Measurements from ENCODE around the gene OR5H2.

The OR5H2 gene

GRCh38 chr3:98322101-98322500, 39.8 kb downstream of the OR5H2 start:
- no peak overlapping the region for H3K4me3 ChIP-seq (ENCODE audit: low read depth, low read length)
- DNase-seq (ENCODE audit: low read depth) = no peak
- TF ChIP-seq CTCF (conservative IDR thresholded peaks at IDR 0.05; ENCODE audit: low read depth, low read length) = no peak

- TF ChIP-seq CTCF (conservative IDR thresholded peaks at IDR 0.05; ENCODE audit: low read depth, low read length) = no peak
- no peak overlapping the region for H3K4me3 ChIP-seq (ENCODE audit: low read depth, low read length)
- no peak for DNase-seq (ENCODE audit: low read depth)
These were observed 40.4 kb downstream of the OR5H2 start for GRCh38 chr3:98322686-98323085.

DNA sequence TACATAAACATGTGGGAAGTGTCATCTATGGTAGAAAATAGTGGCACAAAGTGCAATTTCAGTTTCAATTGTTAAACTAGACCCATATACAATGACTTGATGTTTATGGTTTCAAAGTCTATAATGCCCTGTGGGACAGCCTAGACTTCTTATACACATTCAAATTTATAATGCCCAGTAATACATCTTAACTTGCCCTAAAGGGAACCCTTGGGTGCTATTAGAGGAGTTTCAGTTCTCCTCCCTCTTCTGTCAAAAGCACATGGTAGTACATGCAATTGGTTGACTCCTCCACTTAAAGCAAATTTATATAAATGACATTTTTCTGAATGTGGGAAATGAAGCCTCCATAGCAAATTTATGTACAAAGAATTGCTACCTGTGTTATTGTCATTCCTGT, 41.1 kb downstream of the OR5H2 start:
- DNase-seq (ENCODE audit: low read depth) = no peak
- no peak overlapping the region for H3K4me3 ChIP-seq (ENCODE audit: low read depth, low read length)
- TF ChIP-seq CTCF (conservative IDR thresholded peaks at IDR 0.05; ENCODE audit: low read depth, low read length) = no peak

DNA sequence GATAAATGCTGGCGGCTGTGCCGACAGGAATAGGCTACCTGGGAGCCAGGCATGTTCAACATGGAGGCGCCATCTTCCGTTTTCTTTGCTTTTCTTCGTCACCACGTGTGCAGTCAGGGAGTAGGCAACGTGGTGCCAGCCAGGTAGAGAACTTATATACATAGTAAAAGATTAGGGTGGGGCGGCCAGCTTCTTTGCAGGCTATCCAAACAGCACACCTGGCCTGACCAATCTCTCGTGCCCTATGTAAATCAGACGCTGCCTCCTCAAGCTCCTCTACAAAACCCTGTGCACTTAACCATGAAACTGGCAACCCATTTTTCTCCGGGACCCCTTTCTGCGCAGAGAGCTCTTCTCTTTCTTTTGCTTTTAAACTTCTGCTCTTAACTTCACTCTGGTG, 42.8 kb downstream of the OR5H2 start:
- no peak for DNase-seq (ENCODE audit: low read depth)
- H3K4me3 ChIP-seq (ENCODE audit: low read depth, low read length) = no peak overlapping the region
- no peak for TF ChIP-seq CTCF (conservative IDR thresholded peaks at IDR 0.05; ENCODE audit: low read depth, low read length)

- TF ChIP-seq CTCF (conservative IDR thresholded peaks at IDR 0.05; ENCODE audit: low read depth, low read length) = no peak
- DNase-seq (ENCODE audit: low read depth) = no peak
- no peak overlapping the region for H3K4me3 ChIP-seq (ENCODE audit: low read depth, low read length)
These were observed 44.0 kb downstream of the OR5H2 start for GRCh38 chr3:98326105-98326893.

GRCh38 chr3:98326945-98327344, 44.6 kb downstream of the OR5H2 start:
- TF ChIP-seq CTCF (conservative IDR thresholded peaks at IDR 0.05; ENCODE audit: low read depth, low read length) = no peak
- H3K4me3 ChIP-seq (ENCODE audit: low read depth, low read length) = no peak overlapping the region
- no peak for DNase-seq (ENCODE audit: low read depth)

- no peak for DNase-seq (ENCODE audit: low read depth)
- no peak for TF ChIP-seq CTCF (conservative IDR thresholded peaks at IDR 0.05; ENCODE audit: low read depth, low read length)
- H3K4me3 ChIP-seq (ENCODE audit: low read depth, low read length) = no peak overlapping the region
These were observed 46.6 kb downstream of the OR5H2 start for GRCh38 chr3:98328933-98329332.
